Fibroblast of lung (primary cell): ENCODE measurements around the gene OR5AC2. TPM values are rescaled to one million over a fixed set of nuclear protein-coding genes. Genes with fewer than 3 reads are reported as not detected.

Source experiments
- DNase-seq, 2 donors: peaks; one replicate each; pipeline versions ENCODE4 v3.0.0 to v3.0.0-alpha.2; 2010; ENCODE audit warnings: low read depth in 2 of 2
- H2AFZ ChIP-seq: 2 replicates; pipeline ENCODE4 v1.5.1; 2012; ENCODE audit warnings: low read length, control low read depth, inconsistent platforms
- H3K27ac ChIP-seq: 2 replicates; pipeline ENCODE4 v1.5.1; 2011; ENCODE audit warnings: low read length, control low read depth; ENCODE audit not compliant: insufficient read depth
- H3K27me3 ChIP-seq: 2 replicates; pipeline ENCODE4 v1.5.1; 2011; ENCODE audit warnings: mild to moderate bottlenecking, low read length; ENCODE audit not compliant: control insufficient read depth, insufficient read depth
- H3K36me3 ChIP-seq: 2 replicates; pipeline ENCODE4 v1.5.1; 2011; ENCODE audit warnings: low read length; ENCODE audit not compliant: control insufficient read depth, insufficient read depth
- H3K4me1 ChIP-seq: 2 replicates; pipeline ENCODE4 v1.5.1; 2011; ENCODE audit warnings: low read length; ENCODE audit not compliant: control insufficient read depth, insufficient read depth; ENCODE audit errors: extremely low read depth
- H3K4me2 ChIP-seq: 2 replicates; pipeline ENCODE4 v1.5.1; 2011; ENCODE audit warnings: low read length, control low read depth; ENCODE audit not compliant: insufficient read depth; ENCODE audit errors: extremely low read depth
- H3K4me3 ChIP-seq, 4 experiments: fragments of 200-600 bp in 1 of 4; sonication (generic) in 1 of 4; replicated peaks in 1 of 4; 2 replicates each; pipeline ENCODE4 v1.5.1; 2011 to 2016; ENCODE audit warnings: low read length in 4 of 4, low read depth in 3 of 4, mild to moderate bottlenecking in 3 of 4, control low read depth in 2 of 4, inconsistent platforms in 1 of 4, mixed read lengths in 1 of 4; ENCODE audit not compliant: insufficient read depth in 1 of 4; ENCODE audit errors: control extremely low read depth in 1 of 4
- H3K79me2 ChIP-seq: 2 replicates; pipeline ENCODE4 v1.5.1; 2012; ENCODE audit warnings: mild to moderate bottlenecking, low read length, inconsistent platforms; ENCODE audit not compliant: control insufficient read depth, insufficient read depth
- H3K9ac ChIP-seq: 2 replicates; pipeline ENCODE4 v1.5.1; 2011; ENCODE audit warnings: mild to moderate bottlenecking, low read length, control low read depth; ENCODE audit not compliant: insufficient read depth
- H3K9me3 ChIP-seq: 2 replicates; pipeline ENCODE4 v1.5.1; 2012; ENCODE audit warnings: low read depth, low read length; ENCODE audit not compliant: control insufficient read depth, insufficient read depth
- H4K20me1 ChIP-seq: 2 replicates; pipeline ENCODE4 v1.5.1; 2011; ENCODE audit warnings: low read length; ENCODE audit not compliant: control insufficient read depth, insufficient read depth; ENCODE audit errors: extremely low read depth
- CTCF ChIP-seq, 2 donors: IDR thresholded peaks in 1 of 2; conservative IDR thresholded peaks in 1 of 2; 1 replicate in 1 of 2; 2 replicates in 1 of 2; pipeline ENCODE4 v1.5.1; 2011 to 2012; ENCODE audit warnings: low read length in 2 of 2, control low read depth in 1 of 2, inconsistent platforms in 1 of 2, low read depth in 1 of 2, mild to moderate bottlenecking in 1 of 2
- EZH2 ChIP-seq: IDR thresholded peaks from 2 replicates; pipeline ENCODE4 v1.5.1; 2012; ENCODE audit warnings: low read length, control low read depth, mild to moderate bottlenecking; ENCODE audit errors: missing control alignments
- polyA minus RNA-seq: library from RNA; depleted of rRNA, polyadenylated mRNA; stranded (reverse); fragments of >200 nt; gene quantifications from 2 replicates; pipeline ENCODE4 v1.2.3, GENCODE V29; 2011; ENCODE audit warnings: low replicate concordance
- polyA plus RNA-seq, 2 donors: library from polyadenylated mRNA; depleted of rRNA in 1 of 2; stranded (reverse) in 1 of 2; unstranded in 1 of 2; fragments of >200 nt; gene quantifications; 2 replicates each; pipeline ENCODE4 v1.2.1, GENCODE V29; 2011 to 2012; ENCODE audit warnings: missing spikeins in 1 of 2
- total RNA-seq: library from RNA; depleted of rRNA; stranded (reverse); fragments of >200 nt; gene quantifications from 2 replicates; pipeline ENCODE4 v1.2.1, GENCODE V29; 2014

Gene OR5AC2
- total RNA-seq: not detected in 2 replicates
- polyA plus RNA-seq: not detected in 2 replicates
- not detected in 2 replicates for polyA plus RNA-seq (2012)
- polyA minus RNA-seq: not detected in 2 replicates

- Histone ChIP-seq H3K9me3 (no peaks in the 10 kb centered on the region), H3K79me2 (no peaks in the 10 kb centered on the region), H3K27me3 (no peaks in the 10 kb centered on the region), H3K4me2 (no peak within 1 kb of the TSS), H4K20me1 (no peaks in the 10 kb centered on the region), H3K4me3 (no peak within 1 kb of the TSS), H3K27ac (no peak within 1 kb of the TSS), H3K4me1 (no peaks in the 10 kb centered on the region), H3K9ac (no peak within 1 kb of the TSS), H2AFZ (no peak within 1 kb of the TSS), H3K36me3 (no peaks in the 10 kb centered on the region)
- TF ChIP-seq CTCF (conservative IDR thresholded peaks at IDR 0.05 in 1 of 2, IDR thresholded peaks at IDR 0.05 in 1 of 2; ENCODE audit: low read depth in 1 of 2, low read length in 2 of 2) (no peak), EZH2 (no peak)
- no peak for DNase-seq
Observed at GRCh38 chr3:98086873-98087272, at the start of gene OR5AC2. Gene OR5AC2 (plus strand): TSS chr3:98087173. CDS start chr3:98087173, 0 bp downstream.

- Histone ChIP-seq H3K27me3 (no peaks in the 10 kb centered on the region), H2AFZ (no peak overlapping the region), H3K9me3 (no peaks in the 10 kb centered on the region), H3K9ac (no peak overlapping the region), H3K4me3 (no peak overlapping the region), H3K4me2 (no peak overlapping the region), H3K36me3 (no peaks in the 10 kb centered on the region), H4K20me1 (no peaks in the 10 kb centered on the region), H3K79me2 (no peaks in the 10 kb centered on the region), H3K4me1 (no peaks in the 10 kb centered on the region), H3K27ac (no peak overlapping the region)
- TF ChIP-seq CTCF (conservative IDR thresholded peaks at IDR 0.05 in 1 of 2, IDR thresholded peaks at IDR 0.05 in 1 of 2; ENCODE audit: low read depth in 1 of 2, low read length in 2 of 2): no peak
- no peak for TF ChIP-seq EZH2
- peak in 1 of 2 donors; percentile 19 for DNase-seq
Observed at GRCh38 chr3:98038286-98038685, 48.7 kb upstream of the OR5AC2 start.

- Histone ChIP-seq H3K9me3 (no peaks in the 10 kb centered on the region), H3K27me3 (no peaks in the 10 kb centered on the region), H2AFZ (peak overlapping the region; percentile 88), H3K4me1 (no peaks in the 10 kb centered on the region), H3K4me3 (peak overlapping the region in 2 of 4 experiments; percentile 59 to 79), H3K27ac (no peak overlapping the region), H3K9ac (no peak overlapping the region), H4K20me1 (no peaks in the 10 kb centered on the region), H3K4me2 (peak overlapping the region; percentile 99), H3K36me3 (no peaks in the 10 kb centered on the region), H3K79me2 (no peaks in the 10 kb centered on the region)
- TF ChIP-seq CTCF (conservative IDR thresholded peaks at IDR 0.05 in 1 of 2, IDR thresholded peaks at IDR 0.05 in 1 of 2; ENCODE audit: low read depth in 1 of 2, low read length in 2 of 2) (no peak), EZH2 (no peak)
- no peak for DNase-seq
Observed at GRCh38 chr3:98038876-98039275, 48.1 kb upstream of the OR5AC2 start.
